IMR-90 (cell line): ENCODE data around the gene CXCR3. TPM values are rescaled to one million over a fixed set of nuclear protein-coding genes. Genes with fewer than 3 reads are reported as not detected.

Source experiments
- ATAC-seq: fragments of 200-7000 bp; cut with Tn5 transposase; 2 replicates; pipeline ENCODE4 v1.9.1; 2020; ENCODE audit warnings: low read depth, mild to moderate bottlenecking, moderate library complexity
- BruUV-seq: library from RNA; stranded (reverse); fragments of 400-500 nt; replicated peaks from 2 replicates; lab custom pipeline; 2021; lab: Mats Ljungman, UMichigan
- CTCF ChIA-PET: fragments of 300-600 bp; formaldehyde crosslinking; extraction: SDS; loops from one replicate; lab custom pipeline; 2021; ENCODE audit warnings: antibody characterized with exemption; lab: Yijun Ruan, JAX
- POLR2A ChIA-PET: fragments of 300-600 bp; sonication (Branson Sonifier 250); formaldehyde crosslinking; loops from one replicate; lab custom pipeline; 2022; ENCODE audit warnings: antibody characterized with exemption; ENCODE audit not compliant: unreplicated experiment; lab: Charles Lee
- DNase-seq: peaks from one replicate; pipeline ENCODE4 v3.0.0; 2013
- H2AFZ ChIP-seq: replicated peaks from 2 replicates; pipeline ENCODE3; 2013; ENCODE audit warnings: low read length, mild to moderate bottlenecking; ENCODE audit not compliant: poor library complexity
- H2AK5ac ChIP-seq: 2 replicates; pipeline ENCODE4 v1.6.1; 2013; ENCODE audit warnings: low read depth, low read length, inconsistent platforms
- H2AK9ac ChIP-seq: replicated peaks from 2 replicates; pipeline ENCODE3; 2013; ENCODE audit warnings: mild to moderate bottlenecking, low read depth, low read length, moderate library complexity; ENCODE audit not compliant: poor library complexity
- H2BK120ac ChIP-seq: 2 replicates; pipeline ENCODE4 v1.6.1; 2013; ENCODE audit warnings: low read depth, low read length, inconsistent platforms
- H2BK15ac ChIP-seq: 3 replicates; pipeline ENCODE4 v1.6.1; 2013; ENCODE audit warnings: low read depth, low read length, inconsistent platforms
- H2BK20ac ChIP-seq: 2 replicates; pipeline ENCODE4 v1.6.1; 2013; ENCODE audit warnings: low read depth, mild to moderate bottlenecking, inconsistent platforms, low read length, moderate library complexity
- H2BK5ac ChIP-seq: 2 replicates; pipeline ENCODE4 v1.6.1; 2013; ENCODE audit warnings: mild to moderate bottlenecking, low read depth, low read length, inconsistent platforms; ENCODE audit not compliant: poor library complexity, severe bottlenecking
- H3K14ac ChIP-seq: replicated peaks from 2 replicates; pipeline ENCODE4 v1.6.1; 2013; ENCODE audit warnings: low read depth, low read length, inconsistent platforms
- H3K18ac ChIP-seq: 2 replicates; pipeline ENCODE4 v1.6.1; 2013; ENCODE audit warnings: low read depth, low read length, control low read depth
- H3K23ac ChIP-seq: 2 replicates; pipeline ENCODE4 v1.6.1; 2013; ENCODE audit warnings: low read depth, low read length, inconsistent platforms
- H3K27ac ChIP-seq: 2 replicates; pipeline ENCODE4 v1.5.1; 2013; ENCODE audit warnings: mild to moderate bottlenecking, control low read depth, low read length; ENCODE audit not compliant: insufficient read depth
- H3K27me3 ChIP-seq: 2 replicates; pipeline ENCODE4 v1.6.1; 2013; ENCODE audit warnings: low read length; ENCODE audit not compliant: control insufficient read depth, insufficient read depth
- H3K36me3 ChIP-seq: 2 replicates; pipeline ENCODE4 v1.6.1; 2013; ENCODE audit warnings: low read length, mixed read lengths; ENCODE audit not compliant: control insufficient read depth, insufficient read depth
- H3K4ac ChIP-seq: 2 replicates; pipeline ENCODE4 v1.6.1; 2013; ENCODE audit warnings: low read depth, low read length, inconsistent platforms
- H3K4me1 ChIP-seq: 2 replicates; pipeline ENCODE4 v1.6.1; 2013; ENCODE audit warnings: low read length, mixed read lengths; ENCODE audit not compliant: control insufficient read depth, insufficient read depth
- H3K4me2 ChIP-seq: 2 replicates; pipeline ENCODE4 v1.6.1; 2013; ENCODE audit warnings: low read depth, mild to moderate bottlenecking, control low read depth, low read length, moderate library complexity
- H3K4me3 ChIP-seq: 2 replicates; pipeline ENCODE4 v1.5.1; 2013; ENCODE audit warnings: low read depth, mild to moderate bottlenecking, control low read depth, low read length, moderate library complexity; ENCODE audit not compliant: insufficient read depth
- H3K56ac ChIP-seq: 2 replicates; pipeline ENCODE4 v1.6.1; 2013; ENCODE audit warnings: low read length, inconsistent platforms; ENCODE audit not compliant: insufficient read depth; ENCODE audit errors: extremely low read depth
- H3K79me1 ChIP-seq, 2 experiments: 2 replicates each; pipeline ENCODE4 v1.6.1; 2013; ENCODE audit warnings: low read length in 2 of 2, inconsistent platforms in 1 of 2, low read depth in 1 of 2
- H3K9ac ChIP-seq: 2 replicates; pipeline ENCODE4 v1.6.1; 2013; ENCODE audit warnings: low read depth, low read length, control low read depth
- H3K9me1 ChIP-seq: 2 replicates; pipeline ENCODE4 v1.6.1; 2013; ENCODE audit warnings: low read length, inconsistent platforms; ENCODE audit not compliant: insufficient read depth
- H3K9me3 ChIP-seq: 2 replicates; pipeline ENCODE4 v1.6.1; 2013; ENCODE audit warnings: low read length; ENCODE audit not compliant: control insufficient read depth, insufficient read depth
- H4K20me1 ChIP-seq: 2 replicates; pipeline ENCODE4 v1.6.1; 2013; ENCODE audit warnings: low read length, inconsistent platforms; ENCODE audit not compliant: insufficient read depth
- H4K5ac ChIP-seq: 2 replicates; pipeline ENCODE4 v1.6.1; 2013; ENCODE audit warnings: mild to moderate bottlenecking, low read depth, low read length, control low read depth
- H4K8ac ChIP-seq, 2 experiments: 2 replicates each; pipeline ENCODE4 v1.6.1; 2013; ENCODE audit warnings: low read depth in 2 of 2, low read length in 2 of 2, control low read depth in 1 of 2, inconsistent platforms in 1 of 2
- H4K91ac ChIP-seq: 2 replicates; pipeline ENCODE4 v1.6.1; 2013; ENCODE audit warnings: low read depth, low read length, inconsistent platforms; ENCODE audit not compliant: insufficient read depth
- BHLHE40 ChIP-seq: fragments of 150-350 bp; IDR thresholded peaks from 2 replicates; pipeline ENCODE4 v1.6.1; 2016; ENCODE audit warnings: mild to moderate bottlenecking, low read depth, low read length
- CEBPB ChIP-seq: IDR thresholded peaks from 2 replicates; pipeline ENCODE4 v1.6.1; 2012; ENCODE audit warnings: low read depth, low read length, improper control_type of control experiment
- CHD1 ChIP-seq: IDR thresholded peaks from 2 replicates; pipeline ENCODE4 v1.6.1; 2012; ENCODE audit warnings: low read depth, low read length, improper control_type of control experiment
- MAFK ChIP-seq: IDR thresholded peaks from 2 replicates; pipeline ENCODE4 v1.6.1; 2012; ENCODE audit warnings: low read depth, low read length, improper control_type of control experiment
- MXI1 ChIP-seq: IDR thresholded peaks from 2 replicates; pipeline ENCODE4 v1.6.1; 2012; ENCODE audit warnings: low read depth, mild to moderate bottlenecking, low read length, moderate library complexity, borderline replicate concordance
- SMC3 ChIP-seq: fragments of 150-350 bp; IDR thresholded peaks from 2 replicates; pipeline ENCODE4 v1.6.1; 2016; ENCODE audit warnings: low read depth, mild to moderate bottlenecking, antibody characterized with exemption, low read length, moderate library complexity
- WGBS, 2 experiments: methylation state at CpG; one replicate each; pipeline versions ENCODE4 v1.1.5 to v1.1.7; 2013; ENCODE audit warnings: missing lambda C conversion rate in 2 of 2; ENCODE audit not compliant: insufficient read length in 1 of 2; ENCODE audit errors: extremely low coverage in 2 of 2; 5-methylcytosine and 5-hydroxymethylcytosine counted together
- dilution Hi-C: fragments of 300-500 bp; cut with HindIII; formaldehyde crosslinking; loops from one replicate; pipeline ENCODE4 v1.14.3; 2018; ENCODE audit warnings: low sequenced_read_pairs; ENCODE audit not compliant: unreplicated experiment
- in situ Hi-C: fragments of 300-500 bp; cut with MboI; formaldehyde crosslinking; loops from 3 replicates; pipeline ENCODE4 v1.14.3; 2019; ENCODE audit warnings: low sequenced_read_pairs, inconsistent platforms, mixed read lengths
- intact Hi-C: fragments of 100-400 bp; cut with micrococcal nuclease; formaldehyde crosslinking; loops from 2 replicates; pipeline ENCODE4 v1.10.0; 2022
- polyA plus RNA-seq, 3 experiments: library from polyadenylated mRNA; depleted of rRNA; stranded (reverse); fragments of >200 nt; gene quantifications; 2 replicates each; pipeline ENCODE4 v1.2.3, GENCODE V29; 2012; ENCODE audit warnings: low replicate concordance in 1 of 3
- total RNA-seq: library from RNA; depleted of rRNA; stranded (reverse); fragments of >200 nt; gene quantifications from 2 replicates; pipeline ENCODE4 v1.2.3, GENCODE V29; 2012
- TF ChIP-seq, protein P1 (sequence below): conservative IDR thresholded peaks from 2 replicates; pipeline ENCODE4 v1.5.1; 2012; ENCODE audit warnings: mild to moderate bottlenecking, low read depth, low read length, improper control_type of control experiment

Gene CXCR3
- total and polyA plus RNA-seq, 2 of the 4 experiments (the other 2 are of a cell fraction) = not detected

DNA sequence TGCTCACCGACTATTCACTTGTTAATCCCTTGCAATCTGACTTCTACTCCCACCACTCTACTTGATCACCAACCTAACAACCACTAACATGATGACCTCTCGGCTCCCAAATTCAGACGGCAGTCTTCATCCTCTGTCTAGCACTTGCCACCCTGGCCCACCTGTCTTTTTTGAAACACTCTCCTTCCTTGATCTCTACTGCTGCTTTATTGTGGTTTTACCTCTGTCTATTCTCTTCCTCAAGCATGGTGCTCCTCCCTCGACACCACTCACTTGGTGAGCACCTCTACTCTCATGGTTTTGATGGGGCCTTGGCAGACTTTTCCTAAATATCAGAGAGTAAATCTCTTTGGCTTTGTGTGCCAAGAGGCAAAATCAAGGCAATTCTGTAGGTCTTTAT lies 21.7 kb upstream of the CXCR3 start:
- WGBS, 2 experiments = 67% methylated on average over 1 of the region's 4 CpGs; no CpG with 5 or more reads in 1 of the 2 experiments
- no peaks in the 10 kb centered on the region for H4K20me1 ChIP-seq
- ATAC-seq (no peak), DNase-seq (no peak)
- H3K79me1 ChIP-seq = no peaks in the 10 kb centered on the region
- H3K9me1 ChIP-seq = no peaks in the 10 kb centered on the region
- H3K27ac ChIP-seq = no peak overlapping the region
- H2BK120ac ChIP-seq = no peak overlapping the region
- no peak overlapping the region for H2BK5ac ChIP-seq
- no peak overlapping the region for H3K14ac ChIP-seq
- BruUV-seq = no TSS peak
- dilution Hi-C loops (no loop called here), in situ Hi-C loops (loop anchor here (25.0 kb wide), 1 partner anchor 878 kb away; no protein-coding TSS in a partner anchor), intact Hi-C loops (no loop called here)
- no peaks in the 10 kb centered on the region for H3K36me3 ChIP-seq
- no peaks in the 10 kb centered on the region for H3K9me3 ChIP-seq
- ChIA-PET CTCF (no interaction called here), POLR2A (no interaction called here)
- no peak overlapping the region for H3K18ac ChIP-seq
- no peak overlapping the region for H3K56ac ChIP-seq
- H2BK15ac ChIP-seq = no peak overlapping the region
- H2AFZ ChIP-seq = no peak overlapping the region
- no peak overlapping the region for H3K4me2 ChIP-seq
- H3K4ac ChIP-seq = no peak overlapping the region
- peaks cover 1% of the 10 kb centered on the region; the same call in 1 of the 2 replicates for H3K27me3 ChIP-seq
- TF ChIP-seq CHD1 (no peak), MXI1 (no peak), CEBPB (no peak), BHLHE40 (no peak), SMC3 (no peak), MAFK (no peak)
- TF ChIP-seq, protein P1, sequence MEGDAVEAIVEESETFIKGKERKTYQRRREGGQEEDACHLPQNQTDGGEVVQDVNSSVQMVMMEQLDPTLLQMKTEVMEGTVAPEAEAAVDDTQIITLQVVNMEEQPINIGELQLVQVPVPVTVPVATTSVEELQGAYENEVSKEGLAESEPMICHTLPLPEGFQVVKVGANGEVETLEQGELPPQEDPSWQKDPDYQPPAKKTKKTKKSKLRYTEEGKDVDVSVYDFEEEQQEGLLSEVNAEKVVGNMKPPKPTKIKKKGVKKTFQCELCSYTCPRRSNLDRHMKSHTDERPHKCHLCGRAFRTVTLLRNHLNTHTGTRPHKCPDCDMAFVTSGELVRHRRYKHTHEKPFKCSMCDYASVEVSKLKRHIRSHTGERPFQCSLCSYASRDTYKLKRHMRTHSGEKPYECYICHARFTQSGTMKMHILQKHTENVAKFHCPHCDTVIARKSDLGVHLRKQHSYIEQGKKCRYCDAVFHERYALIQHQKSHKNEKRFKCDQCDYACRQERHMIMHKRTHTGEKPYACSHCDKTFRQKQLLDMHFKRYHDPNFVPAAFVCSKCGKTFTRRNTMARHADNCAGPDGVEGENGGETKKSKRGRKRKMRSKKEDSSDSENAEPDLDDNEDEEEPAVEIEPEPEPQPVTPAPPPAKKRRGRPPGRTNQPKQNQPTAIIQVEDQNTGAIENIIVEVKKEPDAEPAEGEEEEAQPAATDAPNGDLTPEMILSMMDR = no peak
- no peaks in the 10 kb centered on the region for H3K4me1 ChIP-seq
- H2BK20ac ChIP-seq = no peak overlapping the region
- H2AK5ac ChIP-seq = no peak overlapping the region
- no peak overlapping the region for H4K91ac ChIP-seq
- no peak overlapping the region for H2AK9ac ChIP-seq
- no peak overlapping the region for H4K8ac ChIP-seq
- no peak overlapping the region for H3K9ac ChIP-seq
- H3K4me3 ChIP-seq = no peak overlapping the region
- H3K23ac ChIP-seq = no peak overlapping the region
- H4K5ac ChIP-seq = no peak overlapping the region
